IPS-20b (cell line): ENCODE data around the gene PTPN22.
"Not testable (repeated sequence)": the region's sequence is repeated elsewhere in the genome, so short reads cannot be mapped to it uniquely, and the experiment has no call there.

ENCODE experiments used
- H3K27ac ChIP-seq: one replicate; pipeline ENCODE4 v1.5.1; 2013; ENCODE audit warnings: low read length
- H3K27me3 ChIP-seq: 2 replicates; pipeline ENCODE4 v1.6.1; 2013; ENCODE audit warnings: mild to moderate bottlenecking, low read length, inconsistent platforms; ENCODE audit not compliant: insufficient read depth
- H3K36me3 ChIP-seq: 2 replicates; pipeline ENCODE4 v1.6.1; 2013; ENCODE audit warnings: low read depth, mild to moderate bottlenecking, inconsistent platforms, low read length, moderate library complexity; ENCODE audit not compliant: insufficient read depth
- H3K4me1 ChIP-seq: 2 replicates; pipeline ENCODE4 v1.6.1; 2013; ENCODE audit warnings: mild to moderate bottlenecking, control low read depth, inconsistent platforms, low read length, moderate library complexity; ENCODE audit not compliant: insufficient read depth
- H3K4me3 ChIP-seq: 2 replicates; pipeline ENCODE4 v1.5.1; 2013; ENCODE audit warnings: mild to moderate bottlenecking, low read length, inconsistent platforms
- H3K9ac ChIP-seq: 2 replicates; pipeline ENCODE4 v1.6.1; 2013; ENCODE audit warnings: low read depth, mild to moderate bottlenecking, inconsistent platforms, low read length, moderate library complexity
- H3K9me3 ChIP-seq: 2 replicates; pipeline ENCODE4 v1.6.1; 2013; ENCODE audit warnings: mild to moderate bottlenecking, low read depth, low read length, inconsistent platforms; ENCODE audit not compliant: insufficient read depth

Gene PTPN22

DNA sequence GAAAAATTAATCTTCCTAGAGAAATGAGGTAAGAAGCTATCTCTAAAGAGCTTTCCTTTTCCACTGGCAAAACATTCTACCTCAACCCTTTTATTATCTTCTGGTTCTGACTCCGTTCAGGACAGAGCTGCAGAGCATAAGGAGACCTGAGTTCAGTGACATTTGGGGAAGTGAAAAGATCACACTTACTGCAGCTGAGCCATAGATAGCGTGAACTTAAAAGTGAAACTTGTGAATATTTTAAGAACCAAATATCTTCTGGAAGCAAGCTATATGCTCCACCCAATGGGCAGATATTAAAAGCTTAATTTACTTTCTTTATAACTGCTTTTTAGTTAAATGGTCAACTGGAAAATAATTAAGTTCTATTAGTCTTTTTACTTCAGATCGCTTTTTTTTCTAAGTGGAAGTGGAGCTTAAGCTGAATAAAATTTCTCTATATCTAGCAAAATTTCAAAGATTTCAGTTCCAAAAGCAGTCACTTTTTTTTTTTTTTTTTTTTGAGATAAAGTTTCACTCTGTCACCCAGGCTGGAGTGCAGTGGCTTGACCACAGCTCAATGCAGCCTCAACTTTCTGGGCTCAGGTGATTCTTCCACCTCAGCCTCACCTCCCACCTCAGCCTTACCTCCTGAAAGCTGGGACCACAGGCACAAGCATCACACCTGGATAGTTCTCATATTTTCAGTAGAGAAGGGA, 11.9 kb downstream of the PTPN22 start:
- Histone ChIP-seq H3K4me3 (no peak overlapping the region), H3K9me3 (no peaks in the 10 kb centered on the region), H3K27me3 (no peaks in the 10 kb centered on the region), H3K9ac (no peak overlapping the region), H3K4me1 (no peaks in the 10 kb centered on the region), H3K36me3 (no peaks in the 10 kb centered on the region), H3K27ac (no peak overlapping the region)

DNA sequence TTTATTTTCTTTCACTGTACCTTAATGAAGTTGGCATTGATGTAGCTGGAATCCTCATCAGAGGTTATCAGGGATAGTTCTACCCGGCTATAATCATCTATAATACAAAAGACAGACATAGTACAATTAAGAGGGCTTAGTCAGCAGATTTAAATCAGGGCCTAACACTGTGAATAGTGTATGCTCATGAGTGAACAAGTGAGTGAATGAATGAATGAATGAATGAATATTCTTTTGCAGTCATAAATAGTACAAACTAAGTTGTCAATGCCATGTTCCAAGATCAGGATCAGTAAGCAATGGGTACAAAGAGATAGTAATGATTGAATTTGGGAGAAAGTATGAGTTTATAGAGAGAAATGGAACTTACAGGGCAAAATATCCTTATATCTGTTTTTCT, 12.5 kb downstream of the PTPN22 start:
- H3K27ac ChIP-seq, result no peak overlapping the region
- no peaks in the 10 kb centered on the region for H3K4me1 ChIP-seq
- no peak overlapping the region for H3K9ac ChIP-seq
- H3K27me3 ChIP-seq, result no peaks in the 10 kb centered on the region
- H3K36me3 ChIP-seq, result no peaks in the 10 kb centered on the region
- no peak overlapping the region for H3K4me3 ChIP-seq
- H3K9me3 ChIP-seq, result no peaks in the 10 kb centered on the region

DNA sequence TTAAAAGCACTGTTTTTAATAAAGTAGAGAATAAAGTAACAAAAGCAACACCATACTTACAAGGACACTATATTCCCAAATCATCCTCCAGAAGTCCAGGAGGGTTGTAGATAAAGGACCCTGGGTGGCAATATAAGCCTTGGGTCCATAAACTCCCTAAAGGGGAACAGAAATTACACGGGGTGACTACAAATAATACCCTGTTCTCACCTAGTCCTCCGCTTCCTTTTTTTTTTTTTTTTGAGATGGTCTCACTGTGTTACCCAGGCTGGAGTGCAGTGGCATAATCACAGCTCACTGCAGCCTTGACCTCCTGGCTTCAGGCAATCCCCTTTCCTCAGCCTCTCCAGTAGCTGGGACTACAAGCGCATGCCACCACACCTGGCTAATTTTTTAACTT, 13.1 kb downstream of the PTPN22 start:
- Histone ChIP-seq H3K27ac (no peak overlapping the region), H3K9me3 (no peaks in the 10 kb centered on the region), H3K4me3 (no peak overlapping the region), H3K36me3 (no peaks in the 10 kb centered on the region), H3K27me3 (no peaks in the 10 kb centered on the region), H3K4me1 (no peaks in the 10 kb centered on the region), H3K9ac (no peak overlapping the region)

DNA sequence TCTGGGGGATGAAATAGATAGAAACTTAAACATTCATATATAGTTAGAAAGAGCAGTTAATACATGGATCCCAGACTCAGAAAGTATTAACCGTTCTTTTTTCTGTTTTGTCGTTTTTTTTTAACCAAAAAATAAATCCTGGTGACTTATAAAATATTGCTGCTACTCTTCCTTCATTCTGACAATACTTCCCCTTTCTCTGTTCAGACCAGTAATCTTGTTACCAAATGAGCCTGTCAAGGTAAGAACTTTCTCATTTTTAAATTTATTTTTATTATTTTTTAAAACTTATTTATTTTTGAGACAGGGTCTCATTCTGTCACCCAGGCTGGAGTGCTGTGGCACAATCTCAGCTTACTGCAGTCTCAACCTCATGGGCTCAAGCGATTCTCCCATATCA, 13.7 kb downstream of the PTPN22 start:
- Histone ChIP-seq H3K27me3 (no peaks in the 10 kb centered on the region), H3K36me3 (no peaks in the 10 kb centered on the region), H3K4me3 (no peak overlapping the region), H3K9ac (no peak overlapping the region), H3K4me1 (no peaks in the 10 kb centered on the region), H3K9me3 (no peaks in the 10 kb centered on the region), H3K27ac (no peak overlapping the region)

DNA sequence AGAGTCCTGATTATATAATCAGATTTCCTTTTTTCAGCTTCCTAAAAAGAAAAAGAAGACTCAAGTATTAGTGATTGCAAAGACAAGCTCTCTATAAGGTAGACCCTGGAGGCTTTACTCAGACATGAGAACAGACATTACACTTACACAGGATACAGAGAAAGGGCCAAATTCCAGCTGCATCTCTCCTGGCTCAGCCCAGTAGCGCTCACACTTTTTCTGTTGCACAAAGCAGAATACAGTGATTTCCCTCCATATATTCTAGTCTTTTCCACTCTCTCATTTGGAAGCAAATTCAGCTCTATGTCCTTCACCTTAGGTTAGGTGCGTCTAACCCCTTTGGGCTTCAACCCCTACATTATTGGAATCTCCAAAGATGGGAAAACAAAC, 15.1 kb downstream of the PTPN22 start:
- Histone ChIP-seq H3K36me3 (no peaks in the 10 kb centered on the region), H3K9ac (no peak overlapping the region), H3K9me3 (no peaks in the 10 kb centered on the region), H3K27ac (no peak overlapping the region), H3K4me3 (no peak overlapping the region), H3K27me3 (no peaks in the 10 kb centered on the region), H3K4me1 (no peaks in the 10 kb centered on the region)

DNA sequence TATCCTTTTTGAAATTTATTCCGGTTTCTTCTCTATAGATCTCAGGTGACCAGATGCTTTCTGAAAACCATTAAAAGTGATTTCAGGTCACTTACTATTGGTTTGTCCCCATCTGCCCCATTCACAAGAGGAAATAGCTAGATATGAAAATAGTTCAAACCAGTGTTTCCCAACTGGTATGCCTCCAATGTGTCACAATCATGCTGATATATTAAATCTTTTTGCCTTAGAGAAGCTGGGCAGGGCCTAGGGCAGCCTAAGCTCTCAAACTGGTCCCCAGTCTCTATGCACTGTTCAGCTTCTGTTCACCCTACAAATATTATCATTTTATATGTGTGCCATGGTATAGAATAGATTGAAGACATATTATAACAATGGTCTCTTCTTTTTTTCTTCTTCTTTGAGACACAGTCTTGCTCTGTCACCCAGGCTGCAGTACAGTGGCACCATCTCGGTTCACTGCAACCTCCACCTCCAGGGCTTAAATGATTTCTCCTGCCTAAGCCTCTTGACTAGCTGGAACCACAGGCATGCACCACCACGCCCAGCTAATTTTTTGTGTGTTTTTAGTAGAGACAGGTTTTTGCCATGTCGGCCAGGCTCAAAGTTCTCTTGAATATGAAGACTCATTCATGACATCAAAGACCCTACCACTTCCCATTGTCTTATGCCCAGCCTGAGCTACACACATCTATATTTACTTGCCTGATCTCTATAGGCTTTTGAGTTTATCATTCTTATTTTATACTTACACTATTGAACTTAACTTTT, 15.7 kb downstream of the PTPN22 start:
- no peak overlapping the region for H3K4me3 ChIP-seq
- no peaks in the 10 kb centered on the region for H3K4me1 ChIP-seq
- H3K27ac ChIP-seq, result no peak overlapping the region
- no peaks in the 10 kb centered on the region for H3K36me3 ChIP-seq
- no peaks in the 10 kb centered on the region for H3K9me3 ChIP-seq
- no peaks in the 10 kb centered on the region for H3K27me3 ChIP-seq
- H3K9ac ChIP-seq, result no peak overlapping the region

DNA sequence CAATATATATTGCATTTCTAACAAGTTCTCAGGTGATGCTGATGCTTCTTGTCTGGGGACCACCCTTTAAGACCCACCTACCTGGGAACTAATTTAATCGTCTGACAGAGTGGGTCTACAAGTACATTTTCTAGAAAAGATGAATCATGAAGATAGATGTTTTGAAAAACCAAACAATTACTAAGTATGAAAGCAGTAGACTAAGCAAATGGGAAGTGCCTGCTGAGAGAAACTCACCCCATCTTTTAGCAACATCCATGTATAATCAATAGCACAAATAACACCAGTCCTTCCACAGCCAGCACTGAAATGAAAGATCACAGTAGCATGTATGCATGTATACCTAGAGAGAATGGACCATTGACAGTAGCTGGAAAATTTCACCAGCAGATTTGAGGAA, 17.3 kb downstream of the PTPN22 start:
- Histone ChIP-seq H3K4me3 (no peak overlapping the region), H3K9ac (no peak overlapping the region), H3K27ac (no peak overlapping the region), H3K36me3 (no peaks in the 10 kb centered on the region), H3K4me1 (no peaks in the 10 kb centered on the region), H3K27me3 (no peaks in the 10 kb centered on the region), H3K9me3 (no peaks in the 10 kb centered on the region)

DNA sequence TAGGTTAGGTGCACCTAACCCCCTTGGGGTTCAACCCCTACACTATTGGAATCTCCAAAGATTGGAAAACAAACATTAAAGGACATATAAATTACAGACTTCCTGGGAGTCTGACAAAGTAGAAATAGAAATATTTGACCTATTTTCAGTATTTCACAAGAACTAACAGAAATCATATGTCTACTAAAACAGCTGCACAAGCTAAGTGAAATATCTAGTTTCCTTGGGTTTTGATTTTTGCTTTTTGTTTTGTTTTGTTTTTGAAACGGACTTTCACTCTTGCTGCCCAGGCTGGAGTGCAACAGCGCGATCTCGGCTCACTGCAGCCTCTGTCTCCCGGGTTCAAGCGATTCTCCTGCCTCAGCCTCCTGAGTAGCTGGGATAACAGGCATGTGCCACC, 18.8 kb downstream of the PTPN22 start:
- H3K4me3 ChIP-seq, H3K9ac ChIP-seq, H3K27ac ChIP-seq, H3K36me3 ChIP-seq, H3K9me3 ChIP-seq, H3K27me3 ChIP-seq, H3K4me1 ChIP-seq: not testable (repeated sequence)

DNA sequence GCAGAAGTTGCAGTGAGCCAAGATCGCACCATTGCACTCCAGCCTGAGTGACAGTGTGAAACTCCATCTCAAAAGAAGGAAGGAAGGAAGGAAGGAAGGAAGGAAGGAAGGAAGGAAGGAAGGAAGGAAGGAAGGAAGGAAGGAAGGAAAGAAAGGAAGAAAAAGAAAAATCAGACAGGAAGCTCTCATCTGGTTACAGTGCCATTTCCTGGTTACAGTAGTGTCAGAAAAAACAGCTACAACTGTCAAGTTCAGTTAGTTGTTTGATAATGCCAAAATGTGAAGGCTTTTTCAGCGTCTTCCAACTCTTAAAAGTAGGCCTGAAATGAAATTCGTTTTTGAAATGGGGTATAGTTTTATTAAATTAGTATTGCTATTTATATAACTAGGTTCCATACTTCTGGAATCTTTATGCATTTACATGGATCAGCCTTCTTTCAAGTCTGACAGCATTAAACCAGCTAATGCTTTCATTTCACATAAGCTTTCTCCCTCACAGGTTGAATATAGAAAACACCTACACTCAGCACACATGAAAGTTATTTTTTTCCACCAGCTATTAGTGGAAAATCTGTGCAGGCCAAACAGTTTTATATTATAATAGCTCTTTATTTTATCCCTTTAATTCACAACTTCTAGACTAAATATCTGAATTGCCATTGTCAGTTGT, 21.2 kb downstream of the PTPN22 start:
- H3K27ac ChIP-seq, result no peak overlapping the region
- H3K9me3 ChIP-seq, result peaks cover 6% of the 10 kb centered on the region; the same call in 1 of the 2 replicates
- no peak overlapping the region for H3K4me3 ChIP-seq
- no peaks in the 10 kb centered on the region for H3K36me3 ChIP-seq
- no peak overlapping the region for H3K9ac ChIP-seq
- H3K27me3 ChIP-seq, result no peaks in the 10 kb centered on the region
- H3K4me1 ChIP-seq, result no peaks in the 10 kb centered on the region

DNA sequence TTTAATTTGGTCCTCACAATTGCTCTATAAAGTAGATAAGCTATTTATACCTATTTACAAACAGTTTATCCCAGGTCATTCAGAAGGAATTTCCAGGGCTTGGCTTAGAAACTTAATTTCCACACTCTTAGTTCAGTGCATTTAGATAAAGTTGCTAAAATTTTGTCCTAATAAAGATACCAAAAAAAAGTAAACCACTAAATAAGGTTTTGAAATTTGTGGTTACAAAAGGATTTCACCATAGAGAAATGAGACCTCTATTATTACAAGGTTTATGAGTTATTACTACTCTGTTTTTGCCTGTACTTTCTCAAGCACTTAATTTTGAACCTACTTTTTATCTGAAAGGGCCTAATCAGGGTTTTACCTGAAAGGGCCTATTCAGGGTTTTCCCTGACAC, 22.4 kb downstream of the PTPN22 start:
- H3K27me3 ChIP-seq, result no peaks in the 10 kb centered on the region
- H3K9me3 ChIP-seq, result peaks cover 6% of the 10 kb centered on the region; the same call in 1 of the 2 replicates
- H3K4me1 ChIP-seq, result no peaks in the 10 kb centered on the region
- H3K4me3 ChIP-seq, result no peak overlapping the region
- no peak overlapping the region for H3K9ac ChIP-seq
- no peaks in the 10 kb centered on the region for H3K36me3 ChIP-seq
- no peak overlapping the region for H3K27ac ChIP-seq

DNA sequence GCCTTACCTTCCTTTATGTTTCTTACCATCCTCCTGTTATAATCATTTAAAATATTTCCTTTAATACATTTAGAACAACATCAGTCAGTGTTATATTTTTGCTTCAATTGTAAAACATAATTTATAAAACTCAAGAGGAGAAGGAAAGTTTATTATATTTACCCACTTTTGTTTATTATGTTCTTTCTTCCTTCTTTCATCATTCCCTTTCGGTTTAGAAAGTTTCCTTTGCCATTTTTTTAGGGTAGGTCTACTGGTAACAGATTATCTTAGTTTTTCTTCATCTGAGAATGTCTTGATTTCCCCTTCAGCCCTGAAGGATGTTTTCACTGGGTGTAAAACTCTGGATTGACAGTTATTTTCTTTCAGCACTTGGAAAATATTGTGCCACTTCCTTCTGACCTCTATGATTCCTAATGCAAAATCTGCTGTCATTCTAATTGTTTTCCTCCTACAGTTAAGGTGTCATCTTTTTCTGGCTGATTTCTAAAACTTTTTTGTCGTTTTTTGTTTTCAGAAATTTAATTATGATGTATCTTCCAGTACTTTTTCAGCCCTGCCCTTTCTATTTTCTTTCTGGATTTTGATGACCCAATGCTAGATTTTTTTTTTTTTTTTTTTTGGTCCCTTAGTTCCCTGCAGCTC, 25.0 kb downstream of the PTPN22 start:
- Histone ChIP-seq H3K27ac (no peak overlapping the region), H3K36me3 (no peaks in the 10 kb centered on the region), H3K9ac (no peak overlapping the region), H3K9me3 (peaks cover 6% of the 10 kb centered on the region; the same call in 1 of the 2 replicates), H3K4me3 (no peak overlapping the region), H3K4me1 (no peaks in the 10 kb centered on the region), H3K27me3 (no peaks in the 10 kb centered on the region)
